ENCODE data around the gene AGXT2. TPM values are rescaled to one million over a fixed set of nuclear protein-coding genes. Genes with fewer than 3 reads are reported as not detected.

The AGXT2 gene
- polyA plus RNA-seq, 3 donors: 28.1 to 74.1 (median 62.0) TPM

DNA sequence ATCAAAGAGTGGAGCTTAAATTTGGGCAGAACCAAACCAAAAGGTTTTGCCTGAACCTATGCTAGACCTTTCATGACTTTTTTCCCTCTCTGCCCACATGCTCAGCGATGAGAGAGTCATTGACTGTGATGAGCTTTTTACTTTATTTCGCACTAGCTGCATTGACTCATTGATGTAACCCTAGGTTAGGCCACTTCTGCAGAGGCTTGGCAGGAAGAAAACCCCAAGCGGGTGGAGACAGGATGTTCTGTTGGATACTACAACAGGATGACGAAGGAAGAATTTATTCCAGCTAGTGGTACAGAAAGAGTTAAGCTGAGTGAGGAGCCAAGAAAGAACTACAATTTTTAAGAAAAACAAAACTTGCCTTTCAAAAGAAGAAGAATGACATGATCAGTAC is 18.4 kb downstream of the AGXT2 start:
- no peak for DNase-seq (ENCODE audit: extremely low read depth in 1 of 11, low read depth in 9 of 11, low spot score in 4 of 11)

DNA sequence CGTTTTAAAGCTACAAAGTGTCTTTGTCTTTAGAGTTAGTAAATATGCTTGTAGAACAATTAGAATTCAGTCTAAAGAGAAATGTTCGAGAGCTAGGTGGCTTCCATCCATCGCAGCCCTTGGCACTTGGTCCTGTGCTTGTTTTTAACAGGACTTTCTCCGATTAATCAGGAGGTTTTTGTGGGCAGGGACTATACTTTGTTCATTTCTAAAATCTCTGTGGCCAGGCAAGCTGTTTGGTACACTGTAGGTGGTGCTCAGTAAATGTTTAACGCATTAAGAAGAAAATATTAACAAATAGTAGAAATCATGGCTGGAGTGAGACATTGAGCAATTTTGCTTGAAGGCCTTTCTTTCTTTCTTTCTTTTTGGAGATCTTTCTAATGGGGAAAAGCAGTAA is 20.8 kb downstream of the AGXT2 start:
- no peak for DNase-seq (ENCODE audit: extremely low read depth in 1 of 11, low read depth in 9 of 11, low spot score in 4 of 11)

DNA sequence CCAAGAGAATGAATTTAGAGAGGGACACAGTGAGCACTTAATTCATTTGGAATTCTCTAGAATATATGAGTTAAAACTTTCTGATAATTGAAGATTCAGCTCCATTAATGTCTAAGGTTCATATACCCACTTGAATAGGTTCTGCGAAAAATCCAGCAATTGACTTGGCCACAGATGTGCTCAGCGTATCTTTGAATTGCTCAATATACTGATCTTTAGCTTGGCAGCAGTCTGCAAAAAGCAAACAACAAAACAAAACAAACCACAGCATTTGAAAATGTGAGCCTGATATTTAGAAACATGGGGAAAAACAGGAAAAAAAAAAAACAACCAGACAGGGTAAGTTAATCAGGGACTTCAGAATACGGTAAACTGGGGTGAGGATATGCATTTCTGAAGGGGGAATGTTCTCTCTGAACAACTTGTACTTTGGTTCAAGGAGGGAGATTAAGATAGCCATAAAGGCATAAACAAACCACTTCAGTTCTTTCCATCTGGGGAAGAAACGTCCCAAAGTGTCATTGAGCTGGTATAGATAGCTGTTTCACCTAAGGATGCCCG is 21.4 kb downstream of the AGXT2 start:
- DNase-seq (ENCODE audit: extremely low read depth in 1 of 11, low read depth in 9 of 11, low spot score in 4 of 11): no peak

DNA sequence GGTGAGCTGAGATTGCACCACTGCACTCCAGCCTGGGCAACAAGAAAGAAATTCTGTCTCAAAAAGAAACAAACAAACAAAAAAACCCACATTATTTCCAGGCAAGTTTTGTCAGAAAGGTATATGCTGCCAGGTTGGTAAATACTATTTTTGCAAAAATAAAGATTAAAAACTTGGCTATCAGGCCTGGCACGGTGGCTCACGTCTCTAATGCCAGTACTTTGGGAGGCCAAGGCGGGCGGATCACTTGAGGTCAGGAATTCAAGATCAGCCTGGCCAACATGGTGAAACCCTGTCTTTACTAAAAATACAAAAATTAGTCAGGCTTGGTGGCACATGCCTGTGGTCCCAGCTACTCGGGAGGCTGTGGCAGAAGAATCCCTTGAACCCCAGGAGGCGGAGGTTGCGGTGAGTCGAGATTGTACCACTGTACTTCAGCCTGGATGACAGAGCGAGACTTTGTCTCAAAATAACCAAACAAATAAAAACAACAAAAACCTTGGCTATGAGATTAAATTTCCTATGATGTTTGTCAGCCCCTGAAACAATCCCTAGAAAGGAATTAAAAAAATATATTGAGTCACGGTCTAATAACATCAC is 22.7 kb downstream of the AGXT2 start:
- no peak for DNase-seq (ENCODE audit: extremely low read depth in 1 of 11, low read depth in 9 of 11, low spot score in 4 of 11)

DNA sequence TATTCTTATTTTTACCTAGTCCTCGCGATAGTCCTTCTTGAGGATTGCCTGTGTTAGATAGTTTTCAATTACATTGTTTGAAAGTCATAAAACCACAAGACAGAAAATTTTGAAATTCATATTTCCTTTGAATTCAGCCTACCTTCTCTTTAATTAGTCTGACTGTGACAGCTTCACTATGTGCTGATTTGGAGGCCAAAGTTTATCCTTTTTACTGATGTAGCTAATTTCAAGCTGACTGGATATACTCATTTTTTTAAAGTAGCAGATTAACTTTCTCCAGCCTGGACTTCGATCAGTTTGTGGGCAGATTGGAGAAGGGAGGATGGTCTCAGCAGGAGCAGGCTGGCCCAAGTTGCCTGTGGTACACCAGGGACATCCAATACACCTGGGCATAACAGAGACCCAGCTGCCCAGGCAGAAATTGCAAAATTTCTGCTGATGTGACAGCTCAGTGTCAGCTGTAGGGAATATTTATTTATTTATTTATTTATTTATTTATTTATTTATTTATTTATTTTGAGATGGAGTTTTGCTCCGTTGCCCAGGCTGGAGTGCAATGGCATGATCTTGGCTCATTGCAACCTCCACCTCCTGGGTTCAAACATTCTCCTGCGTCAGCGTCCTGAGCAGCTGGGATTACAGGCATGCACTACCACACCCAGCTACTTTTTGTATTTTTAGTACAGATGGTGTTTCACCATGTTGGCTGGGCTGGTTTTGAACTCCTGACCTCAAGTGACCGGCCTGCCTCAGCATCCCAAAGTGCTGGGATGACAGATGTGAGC is 24.2 kb downstream of the AGXT2 start:
- DNase-seq (ENCODE audit: extremely low read depth in 1 of 11, low read depth in 9 of 11, low spot score in 4 of 11): no peak

DNA sequence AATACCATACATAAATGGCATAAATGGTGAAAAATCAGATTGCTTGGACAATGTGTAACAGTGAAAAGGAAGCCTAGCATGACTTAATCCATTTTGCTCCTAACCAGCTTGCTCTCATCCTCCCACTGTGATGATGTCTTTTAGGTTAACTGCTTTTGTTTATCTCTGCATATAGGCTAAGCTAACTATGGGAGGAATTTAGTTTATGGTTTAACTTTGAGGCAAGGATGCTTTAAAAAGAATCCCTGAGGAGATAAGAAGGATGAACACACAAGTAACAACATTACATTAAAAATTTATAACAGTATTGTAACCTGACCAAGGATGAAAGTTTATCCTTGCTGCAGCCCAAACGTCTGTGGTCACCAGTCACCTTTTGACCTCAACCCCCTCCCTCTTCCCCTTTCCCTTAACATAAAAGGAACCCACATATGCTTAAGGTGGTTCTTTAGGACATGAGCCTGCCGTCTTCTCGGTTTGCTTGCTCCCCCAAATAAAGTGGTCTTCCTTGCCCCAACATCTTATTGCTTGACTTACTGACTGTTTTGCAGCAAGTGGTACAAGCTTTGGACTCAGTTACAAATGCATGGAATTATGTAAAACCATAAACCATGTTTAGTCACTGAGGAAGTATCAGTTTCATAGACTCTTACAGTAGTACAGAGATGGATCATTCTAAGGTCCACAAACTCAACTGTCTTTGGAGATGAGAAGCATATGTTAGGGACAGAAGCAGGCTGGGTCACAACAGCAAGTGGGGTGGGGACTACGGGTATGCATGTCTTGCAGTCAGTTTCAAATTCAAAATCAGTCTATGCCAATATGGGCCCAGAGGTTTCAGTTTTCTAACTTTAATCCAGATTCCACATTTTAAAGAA is 31.3 kb downstream of the AGXT2 start:
- DNase-seq (ENCODE audit: extremely low read depth in 1 of 11, low read depth in 9 of 11, low spot score in 4 of 11): no peak

DNA sequence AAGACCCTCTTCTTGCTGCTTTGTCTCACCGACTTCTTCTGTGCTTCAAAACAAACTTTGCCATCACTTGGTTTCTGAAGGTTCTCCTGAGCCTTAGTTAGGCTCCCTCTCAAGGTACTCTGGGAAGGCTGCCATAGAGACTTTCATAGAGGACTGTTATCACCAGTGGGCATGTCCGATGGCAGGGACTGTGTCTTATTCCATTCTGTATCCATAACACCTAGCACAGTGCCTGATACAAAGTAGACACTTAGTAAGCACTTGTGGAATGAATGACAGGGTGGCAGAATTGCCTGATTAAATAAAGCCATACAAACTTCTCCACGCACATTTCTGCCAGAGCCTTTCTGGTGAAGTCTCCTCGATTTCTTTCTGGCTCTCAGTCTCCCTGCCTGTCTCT is 32.7 kb downstream of the AGXT2 start:
- DNase-seq (ENCODE audit: extremely low read depth in 1 of 11, low read depth in 9 of 11, low spot score in 4 of 11): no peak

DNA sequence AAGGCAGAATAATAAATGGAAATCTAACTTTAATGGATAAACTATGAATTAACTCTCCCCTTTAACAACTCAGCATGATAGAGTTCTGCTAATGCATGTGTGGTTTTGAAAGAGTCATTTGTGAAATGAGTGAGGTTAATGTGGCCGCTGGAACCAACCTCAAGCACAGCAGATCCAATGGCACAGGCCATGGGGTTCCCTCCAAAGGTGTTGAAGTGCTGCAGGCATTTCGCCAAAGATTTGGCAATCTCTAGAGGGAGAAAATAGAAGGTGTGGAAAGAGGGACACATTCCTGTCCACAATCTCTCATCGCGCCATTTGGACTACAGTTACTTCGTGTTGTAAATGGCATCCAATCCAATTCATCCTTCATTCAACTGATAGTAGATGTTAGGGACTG is 35.0 kb downstream of the AGXT2 start:
- DNase-seq (ENCODE audit: extremely low read depth in 1 of 11, low read depth in 9 of 11, low spot score in 4 of 11): no peak

DNA sequence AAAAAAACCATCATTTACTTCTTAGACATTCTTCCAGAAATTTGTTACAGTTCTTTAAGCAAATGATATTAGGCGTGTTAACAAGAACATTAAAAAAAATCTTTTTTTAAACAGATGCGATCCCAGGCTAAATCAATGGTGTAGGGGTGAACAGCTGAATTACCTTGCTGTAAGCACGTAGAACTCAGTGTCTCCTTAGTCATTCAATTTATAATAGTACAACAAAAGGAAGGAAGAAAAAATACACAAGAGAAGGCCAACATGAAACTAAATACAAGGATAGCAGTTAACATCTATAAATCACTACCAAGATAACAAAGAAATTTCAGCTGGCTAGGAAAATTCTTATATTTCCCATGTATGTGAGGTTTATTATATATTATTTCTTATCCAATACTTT is 35.4 kb downstream of the AGXT2 start:
- DNase-seq (ENCODE audit: extremely low read depth in 1 of 11, low read depth in 9 of 11, low spot score in 4 of 11): no peak

DNA sequence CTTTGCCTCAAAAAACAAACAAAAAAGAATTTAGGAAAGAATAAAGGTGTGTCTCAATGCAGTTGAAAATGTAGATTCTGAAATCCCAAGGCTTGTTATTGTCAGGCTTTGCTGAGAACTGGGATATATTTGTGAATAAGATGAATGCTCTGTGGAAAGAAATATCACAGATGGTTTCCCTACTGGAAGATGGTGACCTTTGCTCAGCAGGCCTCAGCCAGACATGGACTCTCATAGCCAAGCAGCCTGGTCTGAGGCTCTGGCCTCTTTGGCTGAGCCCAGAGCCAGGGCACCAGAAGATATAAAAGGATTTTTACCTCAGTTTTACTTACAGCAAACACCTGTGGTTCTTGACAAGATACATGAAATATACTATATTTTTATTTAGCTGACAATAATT is 37.1 kb downstream of the AGXT2 start:
- no peak for DNase-seq (ENCODE audit: extremely low read depth in 1 of 11, low read depth in 9 of 11, low spot score in 4 of 11)

DNA sequence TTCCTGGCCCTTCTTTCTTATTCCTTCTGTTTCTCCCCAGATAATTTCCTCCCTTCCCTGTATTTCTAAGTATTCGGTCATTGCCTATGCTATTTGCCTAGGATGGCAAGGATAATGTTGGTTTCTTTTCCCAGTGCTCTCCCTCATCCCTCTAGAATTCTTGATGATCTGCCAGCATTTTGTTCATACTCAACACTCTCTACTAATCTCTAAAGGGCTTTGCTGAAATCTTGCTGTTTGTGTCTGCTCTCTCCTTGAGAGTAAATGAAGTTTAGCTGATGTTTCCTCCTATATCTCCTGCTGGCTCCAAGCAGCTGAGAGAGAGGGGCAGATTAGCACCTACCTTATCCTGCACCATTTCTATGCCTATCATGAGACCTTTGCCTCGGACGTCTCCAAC is 38.1 kb downstream of the AGXT2 start:
- DNase-seq (ENCODE audit: extremely low read depth in 1 of 11, low read depth in 9 of 11, low spot score in 4 of 11): no peak

DNA sequence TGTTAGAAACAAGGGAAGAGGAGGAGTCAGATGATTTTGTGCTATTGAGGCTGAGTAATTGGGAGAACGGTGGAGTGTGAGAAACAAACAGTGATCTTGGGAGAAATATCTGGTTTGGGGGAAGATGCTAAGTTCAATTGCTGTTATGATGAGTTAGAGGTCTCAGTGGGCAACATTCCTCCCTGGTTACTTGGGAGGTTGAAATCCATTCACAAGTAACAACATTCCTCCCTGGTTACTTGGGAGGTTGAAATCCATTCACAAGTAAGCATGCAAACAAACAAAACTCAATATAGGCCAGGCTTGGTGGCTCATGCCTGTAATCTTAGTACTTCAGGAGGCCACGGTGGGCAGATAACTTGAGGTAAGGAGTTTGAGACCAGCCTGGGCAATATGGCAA is 38.7 kb downstream of the AGXT2 start:
- no peak for DNase-seq (ENCODE audit: extremely low read depth in 1 of 11, low read depth in 9 of 11, low spot score in 4 of 11)

DNA sequence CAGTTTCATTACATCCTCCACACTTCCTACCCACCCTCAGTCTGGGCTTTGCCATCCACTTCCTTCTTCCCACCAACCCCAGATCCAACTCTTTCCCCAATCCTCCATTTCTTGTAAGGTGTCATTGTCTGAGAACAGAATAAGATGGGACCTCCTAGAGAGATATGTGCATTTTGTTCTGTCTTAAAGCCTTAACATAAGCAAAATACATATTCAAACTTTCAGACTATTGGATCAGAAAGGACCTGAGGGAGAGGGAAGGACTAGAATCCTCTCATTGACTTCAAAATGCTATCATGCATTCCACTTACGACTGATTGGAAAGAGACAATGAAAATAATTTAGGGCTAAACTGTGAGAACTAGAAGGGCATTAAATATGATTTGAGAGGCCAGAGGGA is 43.0 kb downstream of the AGXT2 start:
- DNase-seq (ENCODE audit: extremely low read depth in 1 of 11, low read depth in 9 of 11, low spot score in 4 of 11): no peak

DNA sequence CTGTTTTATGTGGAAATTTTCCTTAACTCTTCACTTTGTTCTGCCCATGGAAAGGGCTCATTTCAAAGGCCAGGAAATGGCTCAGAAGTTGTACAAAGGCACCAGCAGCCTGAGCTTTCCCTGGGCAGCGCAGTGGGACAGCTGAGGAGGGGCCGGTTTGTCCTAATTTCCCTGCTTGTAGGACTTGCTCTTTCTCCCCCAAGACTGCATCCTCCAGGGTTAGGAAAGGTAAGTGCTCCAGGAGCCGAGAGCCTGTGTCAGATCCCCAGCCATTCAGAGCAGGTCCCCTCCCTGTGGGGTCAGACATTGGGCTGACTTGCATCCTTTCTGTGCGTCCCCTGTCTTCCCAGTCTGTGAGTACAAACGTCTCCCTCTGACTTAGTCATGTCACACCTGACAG is 43.5 kb downstream of the AGXT2 start:
- DNase-seq (ENCODE audit: extremely low read depth in 1 of 11, low read depth in 9 of 11, low spot score in 4 of 11): no peak

DNA sequence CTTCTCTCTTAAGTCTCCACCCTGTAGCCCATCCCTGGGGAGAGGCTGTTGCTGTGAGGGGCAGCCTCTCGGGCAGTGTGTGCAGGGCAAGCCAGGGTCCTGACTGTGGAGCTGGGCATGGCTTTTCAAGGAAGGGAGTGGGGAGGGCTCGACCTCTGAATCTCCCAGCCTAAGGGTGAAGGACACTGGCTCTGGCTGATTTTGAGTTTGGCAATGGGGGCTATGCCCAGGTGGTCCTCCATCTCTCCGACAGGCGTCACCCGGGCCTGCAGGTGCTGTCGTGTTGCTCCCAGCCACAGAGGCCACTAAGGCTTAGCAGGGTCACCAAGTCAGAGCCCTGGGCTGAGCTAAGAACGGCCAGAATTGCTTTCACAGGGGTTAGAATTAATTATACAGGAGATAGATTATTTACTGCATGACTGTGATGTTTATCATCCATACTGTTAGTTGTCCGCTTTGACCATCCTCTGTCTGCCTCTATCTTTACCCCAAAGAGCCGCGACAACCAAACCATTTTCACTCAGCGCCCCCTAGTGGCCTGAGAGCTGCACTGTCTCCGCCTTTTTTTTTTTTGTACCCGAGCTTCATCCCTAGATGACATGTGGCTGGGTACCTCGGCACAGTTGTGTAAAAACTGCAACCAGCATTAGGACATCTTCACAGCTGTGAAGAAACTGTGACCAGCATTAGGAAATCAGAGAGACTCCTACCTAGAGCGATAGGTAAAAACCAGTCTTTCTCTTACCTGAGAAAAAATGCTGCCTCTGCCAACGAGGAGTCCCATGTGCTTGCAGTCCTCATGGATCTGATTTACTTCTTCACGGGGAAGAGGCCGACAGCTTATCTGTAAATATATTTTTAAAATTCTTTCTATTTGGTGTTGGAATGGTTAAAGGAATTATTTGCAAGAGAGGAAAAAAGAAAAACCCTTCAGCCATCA is 44.5 kb downstream of the AGXT2 start:
- peak in 8 of 11 donors; percentile 22 to 60 (median 38) for DNase-seq (ENCODE audit: extremely low read depth in 1 of 11, low read depth in 9 of 11, low spot score in 4 of 11)

DNA sequence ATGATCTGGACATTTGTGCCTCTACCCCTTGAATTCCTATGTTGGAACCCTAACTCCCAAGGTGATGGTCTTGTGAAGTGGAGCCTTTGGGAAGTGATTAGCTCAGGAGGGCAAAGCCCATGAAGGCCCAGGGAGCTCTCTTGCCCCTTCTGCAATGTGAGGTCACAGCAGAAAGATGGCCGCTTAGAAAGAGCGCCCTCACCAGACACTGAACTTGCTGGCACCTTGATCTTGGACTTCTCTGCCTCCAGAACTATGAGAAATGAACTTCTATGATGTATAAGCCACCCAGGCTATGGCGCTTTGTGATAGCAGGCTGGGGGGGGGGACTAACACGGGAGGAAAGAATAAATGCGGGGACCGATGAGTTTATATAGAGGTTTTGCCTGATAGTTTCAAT is 45.3 kb downstream of the AGXT2 start:
- DNase-seq (ENCODE audit: extremely low read depth in 1 of 11, low read depth in 9 of 11, low spot score in 4 of 11): no peak

DNA sequence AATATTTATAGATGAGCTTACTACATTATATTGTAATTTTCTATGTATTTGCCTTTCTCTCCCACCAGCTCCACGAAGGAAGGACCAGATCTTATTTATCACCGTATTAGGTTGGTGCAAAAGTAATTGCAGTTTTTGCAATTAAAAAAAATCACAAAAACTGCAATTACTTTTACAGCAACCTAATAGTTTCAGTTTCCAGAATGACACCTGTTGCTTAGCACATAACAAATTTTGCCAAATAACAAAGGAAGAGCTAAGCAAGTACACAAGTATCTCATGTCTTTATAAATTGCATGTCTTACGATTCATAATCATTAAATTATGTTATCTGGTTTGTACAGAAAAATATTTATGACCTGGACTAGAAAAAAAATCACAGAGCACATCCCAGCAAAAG is 45.9 kb downstream of the AGXT2 start:
- DNase-seq (ENCODE audit: extremely low read depth in 1 of 11, low read depth in 9 of 11, low spot score in 4 of 11): no peak

DNA sequence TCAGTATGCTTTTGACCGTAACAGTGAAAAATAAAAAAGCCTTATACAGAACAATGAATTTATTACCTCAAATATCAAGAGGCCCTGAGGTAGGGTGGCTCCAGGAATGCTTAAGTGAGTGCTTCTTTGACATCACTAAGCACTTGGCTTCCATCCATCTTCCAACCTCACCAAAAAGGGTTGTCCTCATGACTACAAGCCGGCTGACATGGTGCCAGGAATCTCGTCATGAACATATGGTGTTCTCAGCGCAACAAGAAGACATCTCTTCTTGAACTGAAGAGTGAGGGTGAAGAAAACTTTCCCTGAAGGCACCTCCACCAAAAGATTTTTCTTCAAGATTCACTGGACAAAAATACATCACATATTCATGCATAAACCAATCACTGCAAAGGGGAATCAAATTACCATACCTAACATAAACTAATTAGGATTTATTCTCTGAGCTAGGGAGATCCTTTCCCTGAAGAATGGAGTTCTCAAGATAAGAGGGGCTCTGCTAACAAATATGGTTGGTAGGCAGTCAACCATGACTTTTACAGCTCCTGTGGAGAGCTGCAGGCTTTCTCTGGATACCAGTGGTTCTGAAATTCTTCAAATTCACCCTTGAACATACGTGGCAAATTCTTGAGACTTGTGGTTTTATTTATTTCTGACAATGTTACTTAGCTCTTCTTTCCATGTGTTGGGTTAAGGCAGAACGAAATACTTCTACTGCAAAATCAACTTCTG is 49.5 kb downstream of the AGXT2 start:
- DNase-seq (ENCODE audit: extremely low read depth in 1 of 11, low read depth in 9 of 11, low spot score in 4 of 11): no peak

Measured in renal cortex interstitium (tissue), 11 donors.